HL-60/S4 treated with retinoic acid at 250 ng/mL for 4 days and 3 days (cell line): ENCODE measurements around the gene ST8SIA3.

Source experiments
- in situ Hi-C: fragments of 300-500 bp; cut with MboI; formaldehyde crosslinking; loops from 2 replicates; pipeline ENCODE4 v1.7.0; 2022; ENCODE audit warnings: low sequenced_read_pairs

Gene ST8SIA3, protein sequence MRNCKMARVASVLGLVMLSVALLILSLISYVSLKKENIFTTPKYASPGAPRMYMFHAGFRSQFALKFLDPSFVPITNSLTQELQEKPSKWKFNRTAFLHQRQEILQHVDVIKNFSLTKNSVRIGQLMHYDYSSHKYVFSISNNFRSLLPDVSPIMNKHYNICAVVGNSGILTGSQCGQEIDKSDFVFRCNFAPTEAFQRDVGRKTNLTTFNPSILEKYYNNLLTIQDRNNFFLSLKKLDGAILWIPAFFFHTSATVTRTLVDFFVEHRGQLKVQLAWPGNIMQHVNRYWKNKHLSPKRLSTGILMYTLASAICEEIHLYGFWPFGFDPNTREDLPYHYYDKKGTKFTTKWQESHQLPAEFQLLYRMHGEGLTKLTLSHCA

DNA sequence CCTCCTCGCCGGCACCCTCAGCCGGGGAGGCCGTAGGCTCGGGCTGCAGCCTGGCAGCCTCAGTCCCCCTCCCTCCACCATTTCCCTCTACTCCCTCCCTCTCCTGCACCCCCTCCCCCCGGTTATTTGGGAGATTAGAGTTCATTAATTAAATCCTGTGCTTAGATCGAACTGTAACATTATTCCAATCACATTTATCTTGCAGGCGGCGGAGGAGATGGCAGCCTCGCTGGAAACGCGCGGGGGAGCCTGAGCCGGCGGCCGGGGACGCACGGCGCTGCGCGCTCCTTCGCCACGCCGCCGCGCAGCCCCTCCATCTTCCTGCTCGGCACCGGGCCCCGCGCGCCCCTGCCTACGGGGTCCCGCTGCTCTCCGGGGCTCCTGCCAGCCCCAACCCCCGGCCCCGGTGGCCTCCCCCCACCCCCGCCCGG, at the start of gene ST8SIA3:
ST8SIA3 (plus strand) TSS at position 287 of the 431 bp plus-strand sequence. CDS start 290 bp downstream, outside the sequence.
- in situ Hi-C loops, result no loop called here

DNA sequence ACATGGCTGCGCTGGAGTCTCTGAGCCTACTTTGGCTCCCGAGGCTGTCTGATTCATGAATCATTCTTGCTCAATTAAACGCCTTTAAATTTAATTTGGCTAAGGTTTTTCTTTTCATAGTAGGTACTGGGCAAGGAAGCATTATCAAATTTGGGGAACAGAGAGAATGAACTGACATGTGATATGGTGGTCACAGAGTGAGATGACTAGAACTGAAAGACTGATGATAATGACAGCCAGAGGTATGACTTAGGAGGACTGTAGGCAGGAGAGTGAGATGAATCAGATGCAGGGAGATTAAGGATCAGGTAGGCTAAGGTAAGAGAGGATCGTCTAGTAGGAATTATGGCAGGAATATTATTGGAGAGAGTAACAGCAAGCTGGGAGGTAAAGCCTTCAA, 40.9 kb upstream of the ST8SIA3 start:
- in situ Hi-C loops, result no loop called here

DNA sequence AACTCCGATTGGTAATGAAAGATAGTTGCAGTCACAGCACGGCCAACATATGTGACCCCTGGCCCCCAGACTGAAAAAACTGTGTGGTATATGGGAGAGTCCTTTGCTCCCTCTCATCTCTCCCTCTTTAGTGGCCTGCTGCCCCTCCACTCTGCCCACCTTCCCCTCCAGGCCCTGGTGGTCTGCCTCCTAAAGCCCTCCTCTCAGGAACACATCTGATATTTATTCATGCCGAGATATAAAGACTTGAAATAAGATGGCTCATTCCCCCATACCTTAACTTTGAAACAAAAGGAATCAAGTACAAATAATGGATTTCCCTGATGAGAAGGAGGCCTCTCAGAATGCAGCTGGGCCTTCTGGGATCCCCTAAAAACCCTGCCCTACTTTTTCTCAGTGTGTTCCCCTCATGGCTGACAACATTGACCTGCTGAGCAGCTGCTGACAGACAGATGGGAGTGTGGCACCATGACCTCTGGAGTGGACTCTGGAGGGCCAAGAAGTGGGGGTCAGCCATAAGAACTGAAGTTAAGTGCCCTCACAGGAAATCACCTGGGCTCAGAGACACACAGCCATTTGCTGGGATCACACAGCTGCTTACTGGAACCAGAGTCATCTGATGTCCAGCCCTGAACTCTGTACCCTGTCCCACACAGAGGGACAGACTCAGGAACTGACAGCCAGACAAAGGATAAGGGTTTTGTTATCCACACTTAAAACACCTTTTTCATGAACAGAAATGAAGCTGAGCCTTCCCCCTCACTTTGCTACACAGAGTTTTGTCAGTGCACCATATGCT, 39.8 kb upstream of the ST8SIA3 start:
- in situ Hi-C loops, result no loop called here

DNA sequence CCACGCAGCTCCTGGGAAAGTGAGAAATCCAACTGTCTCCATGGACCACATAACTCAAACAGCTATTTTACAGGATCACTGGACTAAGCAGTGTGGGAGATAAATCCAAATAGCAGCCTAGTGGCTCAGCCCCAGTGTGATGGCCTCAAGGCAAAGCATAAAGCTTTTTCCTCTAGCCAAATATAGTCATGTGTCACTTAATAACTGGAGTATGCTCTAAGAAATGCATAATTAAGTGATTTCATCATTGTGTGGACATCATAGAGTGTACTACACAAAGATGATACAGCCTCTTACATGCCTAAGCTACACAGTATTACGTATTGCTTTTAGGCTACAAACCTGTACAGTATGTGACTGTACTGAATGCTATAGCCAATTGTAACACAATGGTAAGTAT, 31.8 kb upstream of the ST8SIA3 start:
- in situ Hi-C loops, result no loop called here

DNA sequence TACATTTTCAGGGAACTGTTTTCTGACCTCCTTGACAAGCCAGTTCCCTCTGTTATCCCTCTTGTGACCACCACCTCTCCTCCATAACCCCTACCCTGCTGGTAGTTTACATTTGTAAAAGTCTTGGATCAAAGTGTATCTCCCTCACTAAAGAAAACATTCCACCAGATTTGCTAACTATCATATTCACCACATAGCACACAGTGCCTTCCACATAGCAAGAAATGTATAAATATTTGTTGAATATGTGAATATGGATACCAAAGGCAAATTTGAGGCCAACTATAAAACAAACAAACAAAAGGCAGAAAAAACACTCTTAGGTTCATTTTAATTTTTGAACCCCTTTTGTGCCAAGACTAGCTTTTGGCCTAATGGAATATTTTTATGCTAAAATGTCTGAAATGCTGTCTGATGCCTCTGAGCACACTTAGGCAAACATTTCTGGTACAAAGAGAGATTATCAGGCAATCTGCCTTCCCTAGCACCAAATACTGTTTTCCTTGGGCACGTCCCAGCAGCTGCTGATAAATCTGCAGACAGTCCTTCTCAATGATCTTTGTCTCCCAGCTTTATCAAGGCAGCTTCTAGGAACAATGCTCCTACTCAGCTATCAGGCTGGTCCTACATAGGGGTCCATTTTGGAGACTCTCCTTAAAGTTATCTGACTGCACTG, 26.7 kb upstream of the ST8SIA3 start:
- in situ Hi-C loops, result no loop called here

DNA sequence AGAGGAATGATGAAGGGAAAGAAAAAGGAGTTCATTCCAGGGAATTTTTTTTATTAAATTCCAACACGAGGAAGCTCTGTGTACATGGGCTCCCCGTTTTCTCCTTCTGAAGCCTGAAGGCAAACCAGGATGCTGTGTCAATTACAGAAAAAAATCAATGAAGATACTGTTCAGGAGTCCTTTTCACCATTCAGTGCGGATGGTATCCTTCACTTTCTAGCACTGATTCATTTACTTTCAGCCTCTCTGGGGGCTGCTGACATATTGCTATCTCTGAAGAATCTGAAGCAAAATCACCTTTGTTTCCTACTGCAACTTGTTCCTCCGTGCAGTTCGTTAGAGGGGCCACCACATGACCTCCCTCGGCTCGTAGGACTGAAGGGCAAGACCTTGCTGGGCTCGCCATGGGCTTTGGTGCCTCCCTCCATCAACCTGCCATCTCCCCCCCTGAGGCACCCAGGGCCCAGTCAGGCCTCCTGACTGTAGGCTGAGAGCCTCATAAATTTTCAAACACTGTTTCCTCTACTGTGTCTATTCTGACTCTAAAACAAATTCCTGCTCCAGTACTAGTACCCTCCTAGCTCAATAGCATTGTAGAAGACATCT, 25.5 kb upstream of the ST8SIA3 start:
- in situ Hi-C loops, result no loop called here

DNA sequence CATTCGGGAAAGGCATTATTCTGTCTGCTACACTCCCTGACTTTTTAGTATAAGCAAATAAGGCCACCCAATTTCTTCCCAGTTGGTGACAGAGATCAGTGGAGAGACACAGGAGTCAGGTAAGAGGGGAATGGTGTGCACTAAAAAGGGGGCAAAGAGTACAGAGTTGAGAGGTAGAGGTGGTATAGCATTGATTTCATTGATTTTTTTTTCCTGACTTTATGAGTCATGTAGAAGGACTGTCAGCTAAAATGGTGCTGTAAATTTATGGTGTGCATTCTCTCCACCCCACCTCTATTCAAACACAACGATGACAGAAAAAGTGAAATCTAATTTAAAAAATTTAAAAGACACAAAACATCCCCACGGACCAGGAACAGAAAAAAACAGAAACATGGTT, 23.7 kb upstream of the ST8SIA3 start:
- in situ Hi-C loops, result no loop called here

DNA sequence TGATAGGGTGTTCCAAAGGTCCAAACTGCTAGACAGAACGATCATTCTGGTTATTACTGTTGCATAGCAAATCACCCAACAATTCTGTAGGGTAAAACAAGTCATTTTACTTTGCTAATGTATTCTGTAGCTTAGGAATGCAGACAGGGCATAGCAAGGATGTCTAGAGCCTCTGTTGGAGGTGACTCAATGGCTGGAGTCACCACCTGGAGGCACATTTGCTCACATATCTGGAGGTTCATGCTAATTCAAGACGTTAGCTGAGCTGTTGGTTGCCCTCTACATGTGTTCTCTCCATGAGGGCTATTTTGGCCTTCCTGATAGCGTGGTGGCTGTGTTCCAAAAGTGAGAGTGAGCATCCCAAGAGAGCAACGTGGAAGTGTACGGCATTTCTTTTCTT, 22.5 kb upstream of the ST8SIA3 start:
- in situ Hi-C loops, result no loop called here

DNA sequence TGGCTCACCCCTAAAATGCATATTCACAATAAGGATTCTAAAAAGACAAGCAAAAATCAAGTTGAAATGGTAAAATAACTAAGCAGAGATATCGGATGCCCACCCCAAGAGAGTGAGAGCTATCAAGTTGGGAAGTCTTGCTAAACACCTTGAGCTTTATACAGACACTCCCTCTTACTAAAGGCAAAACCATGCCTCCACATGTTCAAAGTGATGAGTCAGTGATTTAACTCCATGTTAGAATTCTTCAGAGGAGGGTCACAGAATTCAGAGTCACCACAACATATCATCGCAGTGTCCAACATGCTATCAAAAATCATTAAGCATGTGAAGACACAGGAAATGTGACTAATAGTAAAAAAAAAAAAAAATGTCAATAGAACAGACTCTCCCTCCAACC, 20.6 kb upstream of the ST8SIA3 start:
- in situ Hi-C loops, result no loop called here

DNA sequence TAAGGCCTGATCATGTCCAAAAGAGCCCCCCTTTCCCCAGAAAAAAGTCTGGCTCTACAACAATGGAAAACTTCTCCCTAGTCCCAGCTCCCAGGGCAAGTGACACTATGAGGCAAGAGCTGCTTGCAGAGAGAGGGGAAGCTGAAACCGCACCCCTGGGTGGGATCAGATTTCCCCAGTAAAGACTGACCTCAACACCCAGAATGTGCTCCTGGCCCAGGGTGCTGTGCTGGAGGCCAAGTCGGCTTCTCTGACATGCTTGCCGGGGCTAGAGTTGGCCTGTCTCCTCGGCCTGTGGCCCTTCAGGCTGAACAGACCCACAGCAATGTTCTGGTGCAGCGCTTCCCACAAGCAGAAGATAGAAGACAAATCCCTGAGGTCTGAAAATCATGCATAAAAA, 18.4 kb upstream of the ST8SIA3 start:
- in situ Hi-C loops, result no loop called here

DNA sequence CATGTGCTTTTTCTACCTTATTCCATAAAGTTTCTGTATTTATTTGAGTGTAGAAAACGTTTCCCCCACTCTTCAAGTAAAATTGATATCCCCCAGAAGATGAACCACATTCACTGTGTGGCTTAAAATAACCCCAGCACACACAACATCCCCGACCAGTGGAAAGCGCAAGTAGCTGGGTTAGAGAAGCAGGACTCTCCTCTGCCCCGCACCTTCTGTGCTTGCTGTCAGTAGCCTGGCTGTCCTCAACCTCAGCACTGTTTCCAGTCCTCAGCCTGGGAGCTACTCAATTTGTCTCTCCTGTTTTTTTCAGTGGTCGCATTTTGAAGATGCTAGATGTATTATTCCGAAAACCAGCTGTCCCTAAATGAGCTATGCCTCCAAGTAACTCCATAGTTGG, 18.0 kb upstream of the ST8SIA3 start:
- in situ Hi-C loops, result no loop called here

DNA sequence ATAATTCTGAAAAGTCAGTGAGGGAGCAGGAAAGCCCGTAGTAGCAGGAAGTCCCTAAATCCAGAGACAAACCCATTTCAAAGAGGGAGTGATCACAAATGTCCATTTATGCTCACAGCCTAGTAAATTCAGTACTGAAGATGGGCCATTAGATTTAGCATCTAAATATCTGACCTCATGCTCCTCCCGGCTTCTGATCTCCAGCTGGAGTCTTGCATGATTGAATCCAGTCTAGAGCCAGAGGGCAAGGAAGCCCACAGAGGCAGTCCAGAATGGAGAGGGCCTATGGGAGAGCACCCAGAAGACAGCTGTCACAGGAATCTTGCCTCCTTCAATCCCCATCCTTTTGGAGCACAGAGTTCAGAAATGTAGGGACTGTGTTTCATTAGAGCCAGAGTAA, 16.0 kb upstream of the ST8SIA3 start:
- in situ Hi-C loops, result no loop called here

DNA sequence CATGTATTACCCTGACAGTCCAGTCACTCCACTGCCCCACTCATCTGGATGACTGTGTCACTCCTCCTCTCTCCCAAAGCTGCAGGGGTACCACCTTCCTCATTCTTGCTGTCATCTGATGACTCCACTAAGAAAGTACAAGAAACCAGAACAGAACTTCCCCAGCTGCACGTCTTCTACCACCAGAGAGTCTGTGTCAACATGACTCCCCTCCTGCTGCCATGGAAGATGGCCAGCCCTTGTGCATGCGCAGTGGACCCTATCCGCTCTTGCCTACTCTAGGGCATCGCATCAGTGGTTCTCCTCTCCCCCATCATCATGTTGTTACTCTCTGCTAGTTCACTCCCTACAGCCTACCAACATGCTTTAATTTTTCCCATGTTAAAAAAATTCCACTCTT, 14.5 kb upstream of the ST8SIA3 start:
- in situ Hi-C loops, result no loop called here

DNA sequence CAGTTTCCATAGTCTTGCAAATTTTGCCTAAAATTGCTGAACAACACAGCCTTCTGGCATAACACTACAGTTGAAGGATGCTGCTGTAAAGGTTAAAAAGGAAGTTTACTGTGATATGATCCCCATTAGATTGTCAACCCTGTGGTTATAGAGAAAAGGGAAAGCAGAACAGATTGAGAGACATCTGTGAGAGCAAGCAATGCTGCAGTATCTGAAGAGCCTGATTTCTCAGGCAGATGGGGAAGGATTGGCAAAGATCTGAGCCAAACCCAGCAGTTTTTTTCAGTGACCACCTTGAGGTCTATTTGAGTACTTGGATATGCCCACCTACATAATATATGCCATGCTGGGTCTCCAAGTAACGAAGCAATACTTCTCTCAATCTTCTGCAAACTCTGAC, 8.5 kb upstream of the ST8SIA3 start:
- in situ Hi-C loops, result no loop called here

DNA sequence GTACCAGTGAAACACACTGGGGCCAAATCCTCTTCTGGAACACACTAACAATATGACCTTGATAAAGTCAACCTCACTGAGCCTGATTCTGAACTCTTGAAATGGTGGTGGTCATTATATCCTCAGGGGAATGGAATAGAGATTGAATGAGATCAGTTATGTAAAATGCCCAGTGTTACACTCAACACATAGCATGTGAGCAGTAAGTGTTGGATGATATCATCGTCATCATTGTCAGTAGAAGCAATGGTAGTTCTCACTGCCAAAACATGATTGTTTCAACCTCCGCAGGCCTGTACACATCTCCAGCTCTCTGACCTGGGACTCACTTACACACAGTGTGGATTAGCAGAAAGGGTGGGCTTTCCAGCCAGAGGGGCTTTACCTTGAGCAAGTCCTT, 5.5 kb upstream of the ST8SIA3 start:
- in situ Hi-C loops, result no loop called here

DNA sequence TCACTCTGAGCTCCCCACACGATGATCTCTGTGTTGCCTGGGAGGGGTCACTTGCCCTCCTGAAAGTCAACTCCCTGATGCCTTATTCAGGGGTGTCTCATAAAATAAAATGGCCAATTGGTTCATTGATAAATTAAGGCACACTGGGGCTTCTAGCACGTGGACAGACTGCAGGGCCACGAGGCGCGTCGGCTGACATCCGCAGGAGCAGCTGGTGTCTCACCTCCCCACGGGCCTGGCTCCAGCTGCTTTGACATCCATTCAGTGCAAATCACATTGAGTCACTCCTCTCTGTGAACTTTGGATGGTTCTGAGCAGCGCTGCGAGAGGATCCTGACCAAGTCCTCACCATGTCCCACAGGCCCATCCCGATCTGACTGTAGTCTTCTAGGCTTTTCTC, 4.6 kb upstream of the ST8SIA3 start:
- in situ Hi-C loops, result no loop called here

DNA sequence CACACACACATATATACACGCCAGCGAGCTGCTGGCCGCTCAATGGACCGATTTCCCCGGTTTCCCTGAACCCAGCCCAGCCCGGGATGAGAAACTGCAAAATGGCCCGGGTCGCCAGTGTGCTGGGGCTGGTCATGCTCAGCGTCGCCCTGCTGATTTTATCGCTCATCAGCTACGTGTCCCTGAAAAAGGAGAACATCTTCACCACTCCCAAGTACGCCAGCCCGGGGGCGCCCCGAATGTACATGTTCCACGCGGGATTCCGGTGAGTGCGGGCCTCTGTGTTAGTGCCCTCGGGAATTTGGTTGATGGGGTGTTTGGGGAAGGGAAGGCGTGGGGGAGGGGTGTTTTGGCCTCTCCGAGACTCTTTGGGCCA, 392 bp downstream of the ST8SIA3 start:
- in situ Hi-C loops, result no loop called here

DNA sequence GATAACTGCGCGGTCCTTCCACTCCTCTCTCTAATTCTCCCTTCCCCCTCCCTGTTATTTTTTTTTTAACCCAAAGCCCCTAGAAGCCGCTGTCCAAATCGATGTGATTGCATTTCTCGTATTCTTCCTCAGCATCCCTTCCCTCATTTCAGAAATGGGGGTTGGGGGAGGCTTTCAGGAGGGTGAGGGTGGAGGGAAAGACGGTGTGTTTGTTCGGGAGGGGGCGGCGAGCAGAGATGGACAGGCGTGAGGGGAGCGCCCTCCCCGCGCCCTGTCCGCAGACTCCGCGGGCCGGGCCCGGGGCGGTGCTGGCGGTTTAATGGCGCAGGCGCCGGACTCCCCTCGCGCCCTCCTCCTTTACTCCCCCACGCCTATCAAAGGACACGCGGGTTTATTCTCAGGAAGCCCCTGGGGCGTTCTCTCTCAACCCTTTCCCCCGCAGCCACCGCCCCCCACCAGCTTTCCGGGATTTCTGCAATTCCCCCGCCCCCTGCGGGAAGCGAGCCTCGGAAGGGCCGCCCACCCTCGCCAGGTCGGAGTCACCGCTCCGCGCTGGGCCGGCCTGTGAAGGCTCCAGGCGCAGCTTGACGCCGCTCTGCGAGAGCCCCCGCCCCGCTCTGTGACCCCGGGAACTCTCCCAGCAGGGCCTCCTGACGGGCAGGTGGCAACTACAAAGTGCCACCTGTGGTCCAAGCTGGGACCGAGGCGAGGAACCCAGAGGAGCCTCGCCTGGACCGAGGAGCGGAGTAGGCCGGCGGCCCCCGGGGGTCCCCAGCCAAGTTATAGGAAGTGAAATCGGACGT, 981 bp downstream of the ST8SIA3 start:
- in situ Hi-C loops, result no loop called here

DNA sequence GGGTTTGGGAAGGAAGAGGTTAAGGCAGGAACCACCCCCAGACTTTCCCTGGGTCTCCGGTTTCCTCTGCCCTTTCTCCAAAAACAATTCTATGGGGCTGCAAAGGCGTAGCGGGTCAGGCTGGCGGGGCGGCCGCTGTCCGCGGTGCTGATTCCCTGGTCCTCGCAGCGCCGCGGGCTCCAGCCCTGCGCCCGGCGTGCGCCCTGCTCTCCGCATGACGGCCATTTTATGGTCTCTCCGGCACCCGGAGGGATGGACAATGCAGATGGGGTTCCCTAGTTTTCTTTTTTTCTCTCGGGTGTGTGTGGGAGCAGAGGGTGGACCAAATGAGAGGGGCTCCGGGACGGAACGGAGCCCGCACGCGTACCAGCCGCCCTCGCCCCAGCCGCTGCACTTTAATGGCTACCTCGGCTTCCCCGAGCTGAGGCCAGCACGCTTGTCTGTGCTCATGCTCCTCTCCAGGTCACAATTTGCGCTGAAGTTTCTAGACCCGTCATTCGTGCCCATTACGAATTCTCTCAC, 1.6 kb downstream of the ST8SIA3 start:
- in situ Hi-C loops, result no loop called here

DNA sequence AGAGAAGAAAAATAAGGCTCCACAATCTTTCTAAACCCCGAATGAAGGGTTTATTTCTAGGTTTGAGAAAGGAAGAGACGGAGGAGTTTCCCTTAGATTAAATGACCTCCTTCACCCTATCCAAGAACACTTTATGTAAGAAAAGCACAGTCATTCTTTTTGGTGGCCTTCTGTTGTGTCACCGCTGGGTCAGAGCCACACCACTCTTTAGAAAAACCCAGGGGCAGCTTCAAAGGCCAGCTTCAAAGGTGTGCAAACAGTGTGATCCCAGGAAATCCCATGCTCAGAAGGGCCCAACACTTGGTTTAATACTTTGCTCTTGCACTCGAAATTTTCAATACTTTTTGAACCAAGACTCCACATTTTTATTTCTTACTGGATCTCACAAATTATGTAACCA, 7.1 kb downstream of the ST8SIA3 start:
- in situ Hi-C loops, result no loop called here
